A673 (cell line): Measurements from ENCODE around the gene TSR3.
A peak's percentile ranks its signal among the peaks of the same experiment; 100 is the strongest.

ENCODE experiments used
- CTCF ChIP-seq: fragments of 300-800, 200-600 bp; sonication (generic); conservative IDR thresholded peaks from 2 replicates; pipeline ENCODE4 v1.5.1; 2017; ENCODE audit warnings: low read depth, mild to moderate bottlenecking, antibody characterized with exemption, low read length, moderate library complexity, mixed read lengths
- EZH2 ChIP-seq: fragments of 200-600 bp; sonication (generic); IDR thresholded peaks from 2 replicates; pipeline ENCODE4 v1.6.1; 2017; ENCODE audit warnings: borderline replicate concordance, low read depth, mild to moderate bottlenecking, mixed read lengths, antibody characterized with exemption, low read length; ENCODE audit not compliant: poor library complexity, severe bottlenecking

- 0 out of 2 replicates have a peak, but pooled peaks have one; percentile 17 for TF ChIP-seq CTCF
- TF ChIP-seq EZH2 = no peak
Observed at GRCh38 chr16:1335996-1336395, 15.7 kb downstream of the TSR3 start.
